ENCODE measurements around the gene ARL8B.
A peak's percentile ranks its signal among the peaks of the same experiment; 100 is the strongest.

GRCh38 chr3:5226783-5227182 is 104.7 kb downstream of the ARL8B start:
- peak; percentile 79 for TF ChIP-seq CTCF (conservative IDR thresholded peaks at IDR 0.05; ENCODE audit: low read depth, low read length)
- no peak for TF ChIP-seq EZH2 (IDR thresholded peaks at IDR 0.05; ENCODE audit: low read length, unreplicated experiment)

Data from PC-3 (cell line).